ENCODE results near the gene PARD3B.

DNA sequence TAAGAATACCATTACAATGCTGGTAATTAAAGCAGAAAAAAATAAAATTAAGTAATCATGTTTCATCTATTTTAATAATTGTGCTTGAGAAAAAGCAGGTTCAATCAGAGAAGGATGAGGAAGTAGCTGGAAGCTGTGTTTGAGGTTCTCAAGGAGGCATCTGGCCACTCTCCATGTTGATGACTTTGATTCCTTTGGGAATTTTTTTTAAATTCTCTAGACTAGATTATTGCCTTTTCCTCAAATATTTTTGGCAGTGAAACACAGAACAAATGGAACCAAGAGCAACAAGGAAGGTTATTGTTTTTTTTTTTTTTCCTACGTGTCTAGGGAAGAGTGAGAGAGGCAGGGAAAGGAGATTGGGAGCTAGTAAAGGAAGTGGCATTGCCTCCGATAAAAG, 1037.1 kb downstream of the PARD3B start:
- TF ChIP-seq YY1 (IDR thresholded peaks at IDR 0.05; ENCODE audit: insufficient read depth, insufficient read length) (no peak), SUZ12 (IDR thresholded peaks at IDR 0.05; ENCODE audit: extremely low read depth, insufficient read depth, insufficient read length) (no peak)

All from NT2/D1 (cell line).